ENCODE data around the gene C9orf50.

C9orf50 gene

DNA sequence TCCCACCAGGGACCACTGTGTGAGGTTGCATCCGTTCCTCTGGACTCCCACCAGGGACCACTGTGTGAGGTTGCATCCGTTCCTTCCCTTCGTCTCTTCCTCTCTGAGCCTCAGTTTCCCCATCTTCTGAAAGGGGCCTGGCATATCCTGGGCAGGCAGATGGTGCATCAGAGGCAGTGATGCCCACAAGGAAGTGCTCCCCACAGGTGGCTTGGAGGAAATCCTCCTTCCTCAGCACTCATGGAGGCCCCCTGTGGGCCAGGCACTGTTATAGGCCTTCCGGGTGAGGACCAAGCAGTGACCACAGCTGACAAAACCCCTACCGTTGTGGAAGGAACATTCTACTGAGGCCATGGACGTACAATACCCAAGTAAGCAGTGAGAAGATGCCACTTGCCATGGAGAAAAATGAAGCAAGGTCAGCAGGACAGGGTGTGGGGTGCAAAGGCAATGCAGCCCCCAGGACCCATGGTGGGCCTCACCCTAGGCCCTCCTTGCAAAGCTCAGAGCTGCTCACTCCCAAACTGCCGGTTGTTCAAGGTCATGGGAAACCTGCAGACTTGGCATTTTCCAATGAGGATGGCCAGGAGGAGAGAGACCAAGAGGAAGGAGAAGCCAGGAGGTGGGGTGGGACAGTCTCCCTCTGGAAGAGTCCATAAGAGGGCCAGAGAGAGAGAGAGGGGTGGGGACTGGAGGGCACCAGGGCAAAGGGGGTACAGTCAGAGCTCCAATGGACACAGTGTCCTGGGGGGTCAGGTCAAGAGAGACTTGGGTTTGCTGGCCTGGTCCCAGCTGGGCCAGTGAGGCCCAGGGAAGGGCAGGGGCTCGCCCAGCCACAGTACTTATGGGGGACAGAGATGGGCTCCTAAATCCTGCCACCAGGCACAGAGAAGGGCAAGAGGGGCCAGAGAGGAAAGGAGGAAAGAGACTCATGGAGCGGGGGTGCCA lies 51.1 kb downstream of the C9orf50 start:
- no peak for DNase-seq (ENCODE audit: low spot score)

DNA sequence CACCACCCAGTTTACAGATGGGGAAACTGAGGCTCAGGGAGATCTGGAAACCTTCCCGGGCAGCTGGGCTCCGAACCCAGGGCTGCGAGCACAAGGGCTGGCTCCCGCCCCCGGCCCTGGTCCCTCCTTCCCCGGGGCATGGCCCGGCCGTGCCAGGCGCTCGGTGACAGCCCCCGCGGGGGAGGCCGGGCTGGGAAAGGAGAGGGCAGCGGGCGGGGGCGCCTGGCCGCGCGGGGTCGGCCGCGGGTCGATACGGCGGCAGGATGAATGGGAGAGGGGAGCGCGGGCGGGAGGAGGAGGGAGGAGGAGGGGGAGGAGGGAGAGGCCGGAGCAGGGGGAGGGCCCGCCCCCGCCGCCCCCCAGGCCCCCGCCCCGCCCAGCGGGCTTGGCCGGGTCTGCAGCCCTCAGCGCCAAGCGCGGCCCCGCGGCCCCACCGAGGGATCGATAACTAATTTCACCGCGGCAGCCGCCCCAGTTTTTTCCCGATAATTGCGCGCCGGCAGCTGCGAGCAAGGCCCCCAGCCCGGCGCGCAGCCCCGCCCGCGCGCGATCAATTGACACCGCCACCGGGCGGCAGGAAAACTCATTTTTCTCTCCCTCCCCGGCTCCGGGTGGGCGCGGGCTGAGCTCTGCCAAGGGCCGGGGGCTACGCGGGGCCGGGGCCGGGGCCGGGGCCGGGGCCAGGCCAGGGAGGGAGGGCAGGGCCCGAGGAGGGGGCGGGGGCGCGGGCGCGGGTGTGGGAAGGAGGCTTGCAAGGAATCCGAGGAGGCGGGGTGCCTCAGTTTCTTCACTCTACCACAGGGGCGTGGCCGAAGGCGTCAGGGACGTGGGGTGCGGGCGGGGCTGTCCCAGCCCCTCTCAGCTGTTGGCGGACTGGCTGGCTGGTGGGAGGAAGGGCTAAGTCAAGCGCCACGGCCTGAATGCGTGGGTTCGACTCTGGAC lies 52.1 kb downstream of the C9orf50 start:
- DNase-seq (ENCODE audit: low spot score): no peak

DNA sequence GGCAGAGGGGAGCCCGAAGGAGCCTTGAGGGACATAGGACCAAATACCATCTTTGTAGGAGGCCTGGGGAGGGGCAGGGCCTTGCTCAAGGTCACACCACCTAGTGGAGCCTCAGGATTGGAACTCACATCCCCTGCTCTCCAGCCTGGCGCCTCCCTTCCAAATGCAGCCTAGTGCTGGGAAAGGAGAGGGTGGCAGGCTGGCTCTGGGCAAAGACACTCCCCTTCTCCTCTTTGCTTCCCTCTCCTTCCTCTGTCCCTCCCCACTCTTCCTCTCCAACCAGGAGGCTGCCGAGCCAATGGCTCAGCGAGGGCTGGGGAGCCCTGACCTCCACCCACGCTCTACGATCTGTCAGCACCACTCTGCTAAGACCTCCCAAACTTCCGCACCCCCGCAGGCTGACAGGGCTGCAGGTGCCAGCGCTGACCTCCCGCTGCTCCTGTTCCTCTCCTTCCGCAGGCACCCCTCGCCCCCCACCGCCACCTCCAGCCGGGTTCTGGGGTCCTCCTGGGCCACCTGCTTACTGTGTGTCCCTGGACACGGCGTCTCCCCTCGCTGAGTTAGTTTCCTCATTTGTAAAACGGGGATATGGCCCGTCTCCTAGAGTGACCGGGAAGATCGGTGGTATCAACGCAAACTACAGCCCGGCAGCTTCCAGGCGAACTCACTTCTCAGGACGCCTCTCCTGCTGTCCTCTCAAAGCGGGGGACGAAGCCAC lies 52.9 kb downstream of the C9orf50 start:
- no peak for DNase-seq (ENCODE audit: low spot score)

DNA sequence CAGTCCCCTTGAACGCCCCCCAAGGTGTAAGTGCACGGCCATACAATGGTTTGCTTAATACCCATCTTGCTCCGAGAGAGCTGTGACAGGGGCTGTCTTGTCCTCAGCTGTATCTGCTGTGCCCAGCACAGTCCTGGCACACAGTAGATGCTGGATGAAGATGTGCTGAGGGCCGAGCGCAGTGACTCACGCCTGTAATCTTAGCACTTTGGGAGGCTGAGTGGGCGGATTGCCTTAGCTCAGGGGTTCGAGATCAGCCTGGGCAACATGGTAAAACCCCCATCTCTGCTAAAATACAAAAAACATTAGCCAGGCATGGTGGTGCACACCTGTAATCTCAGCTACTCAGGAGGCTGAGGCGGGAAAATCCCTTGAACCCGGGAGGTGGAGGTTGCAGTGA lies 53.6 kb downstream of the C9orf50 start:
- DNase-seq (ENCODE audit: low spot score): no peak

DNA sequence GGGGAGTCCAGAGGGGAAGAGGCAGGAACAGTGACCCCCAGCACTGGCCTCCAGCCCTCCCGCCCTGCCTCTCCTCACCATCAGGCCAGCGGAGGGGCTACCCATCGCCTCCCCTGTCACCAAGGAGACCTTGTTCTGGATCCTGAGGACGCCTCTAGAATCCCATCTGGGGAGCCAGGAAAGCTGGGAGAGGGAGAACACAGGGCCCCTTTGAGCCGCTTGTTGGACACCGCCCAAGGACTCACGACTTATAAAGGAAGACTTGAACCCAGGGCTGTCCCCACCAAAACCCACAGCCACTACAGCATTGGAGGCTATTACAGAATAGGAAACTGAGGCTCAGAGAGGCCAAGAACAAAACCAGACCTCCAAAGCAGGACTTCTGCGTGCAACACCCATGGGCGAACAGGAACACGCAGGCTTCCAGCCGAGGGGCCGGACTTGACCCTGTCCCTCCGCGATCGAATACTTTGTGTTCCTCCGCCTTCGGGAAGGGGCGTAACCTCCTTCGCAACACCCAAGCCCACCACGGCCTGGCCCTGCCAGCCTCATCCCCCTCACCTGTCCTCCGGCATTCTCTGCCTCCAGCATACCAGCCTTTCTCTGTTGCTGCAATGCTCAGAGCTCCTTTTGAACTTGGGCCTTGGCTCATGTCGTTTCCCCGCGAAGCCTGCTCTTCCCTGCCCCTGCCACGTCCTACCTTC lies 54.2 kb downstream of the C9orf50 start:
- DNase-seq (ENCODE audit: low spot score): no peak

DNA sequence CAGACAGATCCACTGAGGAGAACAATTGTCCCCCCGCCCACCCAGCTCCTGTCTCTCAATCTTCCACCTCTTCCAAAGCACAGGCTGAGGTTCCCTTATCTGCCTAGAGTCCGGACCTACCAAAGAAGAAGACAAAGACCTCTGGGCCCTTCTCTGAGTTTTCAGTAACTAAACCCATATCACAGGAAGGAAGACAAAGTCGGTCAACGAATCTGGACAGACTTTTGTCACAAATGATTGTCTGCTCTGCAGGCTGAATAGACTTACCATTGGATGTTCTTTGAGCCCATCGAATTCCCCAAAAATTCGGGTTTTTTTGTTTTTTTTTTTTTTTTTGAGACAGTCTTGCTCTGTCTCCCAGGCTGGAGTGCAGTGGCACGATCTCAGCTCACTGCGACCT lies 58.0 kb downstream of the C9orf50 start:
- no peak for DNase-seq (ENCODE audit: low spot score)

DNA sequence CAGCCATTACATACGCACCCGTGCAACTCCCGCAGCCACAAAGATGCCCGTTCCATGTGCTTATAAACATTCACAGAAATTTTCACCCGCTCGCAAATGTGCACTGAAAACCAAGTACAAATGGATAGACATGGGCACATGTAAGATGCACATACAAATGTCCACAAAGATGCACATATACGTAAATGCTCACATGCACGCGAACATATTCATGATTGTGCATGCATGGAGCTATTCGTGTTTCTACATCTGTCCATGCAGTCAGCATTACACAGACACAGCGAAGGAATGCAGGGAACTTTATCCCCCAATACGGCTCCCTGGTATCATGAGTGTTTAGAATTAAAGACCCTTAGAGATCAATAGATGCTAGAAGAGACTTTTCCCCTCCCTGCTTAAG lies 58.4 kb downstream of the C9orf50 start:
- no peak for DNase-seq (ENCODE audit: low spot score)
